ENCODE measurements around the gene SHROOM1.

SHROOM1 gene

GRCh38 chr5:132787076-132787475 is 43.4 kb downstream of the SHROOM1 start:
- no peak overlapping the region for H3K27ac Mint-ChIP-seq
- H3K4me1 Mint-ChIP-seq: no peaks in the 10 kb centered on the region
- no peak overlapping the region for H3K4me3 Mint-ChIP-seq
- H3K27me3 Mint-ChIP-seq: peaks cover 10% of the 10 kb centered on the region
- no peaks in the 10 kb centered on the region for H3K9me3 Mint-ChIP-seq
- no peaks in the 10 kb centered on the region for H3K36me3 Mint-ChIP-seq

- no peak overlapping the region for H3K4me3 Mint-ChIP-seq
- no peaks in the 10 kb centered on the region for H3K36me3 Mint-ChIP-seq
- H3K27me3 Mint-ChIP-seq: peaks cover 18% of the 10 kb centered on the region
- H3K4me1 Mint-ChIP-seq: peaks cover 8% of the 10 kb centered on the region
- H3K9me3 Mint-ChIP-seq: no peaks in the 10 kb centered on the region
- no peak overlapping the region for H3K27ac Mint-ChIP-seq
Measured at GRCh38 chr5:132785864-132786263, 44.6 kb downstream of the SHROOM1 start.

GRCh38 chr5:132785365-132785764 is 45.1 kb downstream of the SHROOM1 start:
- Mint-ChIP-seq H3K27me3 (peaks cover 18% of the 10 kb centered on the region), H3K27ac (no peak overlapping the region), H3K36me3 (no peaks in the 10 kb centered on the region), H3K4me1 (peaks cover 13% of the 10 kb centered on the region), H3K4me3 (no peak overlapping the region), H3K9me3 (no peaks in the 10 kb centered on the region)

- H3K9me3 Mint-ChIP-seq: no peaks in the 10 kb centered on the region
- peaks cover 22% of the 10 kb centered on the region for H3K4me1 Mint-ChIP-seq
- H3K4me3 Mint-ChIP-seq: no peak overlapping the region
- no peak overlapping the region for H3K27ac Mint-ChIP-seq
- no peaks in the 10 kb centered on the region for H3K36me3 Mint-ChIP-seq
- peaks cover 34% of the 10 kb centered on the region for H3K27me3 Mint-ChIP-seq
Measured at GRCh38 chr5:132782101-132782500, 48.3 kb downstream of the SHROOM1 start.

- Mint-ChIP-seq H3K27me3 (peaks cover 36% of the 10 kb centered on the region), H3K36me3 (no peaks in the 10 kb centered on the region), H3K4me1 (peaks cover 22% of the 10 kb centered on the region), H3K4me3 (no peak overlapping the region), H3K27ac (no peak overlapping the region), H3K9me3 (no peaks in the 10 kb centered on the region)
Measured at GRCh38 chr5:132781029-132781428, 49.4 kb downstream of the SHROOM1 start.

GRCh38 chr5:132780577-132780976 is 49.9 kb downstream of the SHROOM1 start:
- Mint-ChIP-seq H3K27ac (no peak overlapping the region), H3K9me3 (no peaks in the 10 kb centered on the region), H3K36me3 (no peaks in the 10 kb centered on the region), H3K4me1 (peaks cover 24% of the 10 kb centered on the region), H3K27me3 (peaks cover 36% of the 10 kb centered on the region), H3K4me3 (no peak overlapping the region)

GRCh38 chr5:132779961-132780360 is 50.5 kb downstream of the SHROOM1 start:
- no peaks in the 10 kb centered on the region for H3K36me3 Mint-ChIP-seq
- no peaks in the 10 kb centered on the region for H3K9me3 Mint-ChIP-seq
- H3K4me1 Mint-ChIP-seq: peaks cover 28% of the 10 kb centered on the region
- H3K27ac Mint-ChIP-seq: no peak overlapping the region
- no peak overlapping the region for H3K4me3 Mint-ChIP-seq
- peaks cover 32% of the 10 kb centered on the region for H3K27me3 Mint-ChIP-seq

GRCh38 chr5:132778856-132779255 is 51.6 kb downstream of the SHROOM1 start:
- peaks cover 28% of the 10 kb centered on the region for H3K4me1 Mint-ChIP-seq
- peak overlapping the region; percentile 51 for H3K4me3 Mint-ChIP-seq
- H3K9me3 Mint-ChIP-seq: no peaks in the 10 kb centered on the region
- H3K27me3 Mint-ChIP-seq: peaks cover 31% of the 10 kb centered on the region
- no peak overlapping the region for H3K27ac Mint-ChIP-seq
- H3K36me3 Mint-ChIP-seq: peaks cover 1% of the 10 kb centered on the region

GRCh38 chr5:132778129-132778528 is 52.3 kb downstream of the SHROOM1 start:
- Mint-ChIP-seq H3K27ac (no peak overlapping the region), H3K4me1 (peaks cover 28% of the 10 kb centered on the region), H3K4me3 (peak overlapping the region; percentile 70), H3K9me3 (no peaks in the 10 kb centered on the region), H3K36me3 (peaks cover 1% of the 10 kb centered on the region), H3K27me3 (peaks cover 29% of the 10 kb centered on the region)

- H3K4me3 Mint-ChIP-seq: peak within 1 kb of the TSS; percentile 70
- no peaks in the 10 kb centered on the region for H3K9me3 Mint-ChIP-seq
- peaks cover 1% of the 10 kb centered on the region for H3K36me3 Mint-ChIP-seq
- peaks cover 26% of the 10 kb centered on the region for H3K27me3 Mint-ChIP-seq
- peak within 1 kb of the TSS; percentile 35 for H3K27ac Mint-ChIP-seq
- peaks cover 28% of the 10 kb centered on the region for H3K4me1 Mint-ChIP-seq
Measured at GRCh38 chr5:132777209-132778069, 53.0 kb downstream of the SHROOM1 start, which contains the start of gene SEPTIN8. SEPTIN8 (minus strand) TSS chr5:132777239; CDS start chr5:132777137, 102 bp downstream.

GRCh38 chr5:132776938-132777208 is 53.6 kb downstream of the SHROOM1 start:
- Mint-ChIP-seq H3K4me3 (no peak overlapping the region), H3K27ac (no peak overlapping the region), H3K9me3 (no peaks in the 10 kb centered on the region), H3K27me3 (peaks cover 25% of the 10 kb centered on the region), H3K4me1 (peaks cover 28% of the 10 kb centered on the region), H3K36me3 (peaks cover 1% of the 10 kb centered on the region)

- Mint-ChIP-seq H3K27ac (peak overlapping the region; percentile 35), H3K9me3 (no peaks in the 10 kb centered on the region), H3K4me3 (peak overlapping the region; percentile 65), H3K27me3 (peaks cover 21% of the 10 kb centered on the region), H3K4me1 (peaks cover 24% of the 10 kb centered on the region), H3K36me3 (peaks cover 1% of the 10 kb centered on the region)
Measured at GRCh38 chr5:132776131-132776937, 54.1 kb downstream of the SHROOM1 start.

- peak overlapping the region; percentile 23 for H3K4me3 Mint-ChIP-seq
- H3K27ac Mint-ChIP-seq: no peak overlapping the region
- no peaks in the 10 kb centered on the region for H3K9me3 Mint-ChIP-seq
- H3K4me1 Mint-ChIP-seq: peaks cover 16% of the 10 kb centered on the region
- H3K27me3 Mint-ChIP-seq: peaks cover 18% of the 10 kb centered on the region
- H3K36me3 Mint-ChIP-seq: peaks cover 1% of the 10 kb centered on the region
Measured at GRCh38 chr5:132775476-132775961, 54.9 kb downstream of the SHROOM1 start.

GRCh38 chr5:132774896-132775295 is 55.6 kb downstream of the SHROOM1 start:
- Mint-ChIP-seq H3K27ac (no peak overlapping the region), H3K27me3 (peaks cover 17% of the 10 kb centered on the region), H3K36me3 (peaks cover 1% of the 10 kb centered on the region), H3K4me1 (peaks cover 14% of the 10 kb centered on the region), H3K4me3 (no peak overlapping the region), H3K9me3 (no peaks in the 10 kb centered on the region)

GRCh38 chr5:132774406-132774805 is 56.0 kb downstream of the SHROOM1 start:
- peaks cover 14% of the 10 kb centered on the region for H3K4me1 Mint-ChIP-seq
- no peaks in the 10 kb centered on the region for H3K9me3 Mint-ChIP-seq
- H3K27ac Mint-ChIP-seq: no peak overlapping the region
- peaks cover 1% of the 10 kb centered on the region for H3K36me3 Mint-ChIP-seq
- no peak overlapping the region for H3K4me3 Mint-ChIP-seq
- H3K27me3 Mint-ChIP-seq: peaks cover 14% of the 10 kb centered on the region
